ENCODE measurements around the gene BICDL2.
"Not testable (repeated sequence)": the region's sequence is repeated elsewhere in the genome, so short reads cannot be mapped to it uniquely, and the experiment has no call there.

DNA sequence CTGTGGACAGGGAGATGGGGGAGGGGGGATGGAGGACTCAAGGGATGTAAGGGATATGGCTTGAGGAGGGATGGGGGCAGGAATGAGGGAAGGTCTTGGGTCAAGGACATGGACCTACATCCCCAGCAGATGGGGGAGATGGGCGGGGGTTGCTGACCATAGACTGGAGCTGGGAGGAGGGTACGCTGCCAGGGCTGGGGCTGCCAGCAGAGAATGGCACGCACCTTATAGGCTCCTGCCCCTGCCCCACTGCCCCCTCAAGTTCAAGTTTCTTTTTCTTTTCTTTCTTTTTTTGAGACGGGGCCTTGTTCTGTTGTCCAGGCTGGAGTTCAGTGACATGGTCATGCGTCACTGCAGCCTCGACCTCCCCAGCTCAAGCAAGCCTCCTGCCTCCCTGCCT lies 39.2 kb upstream of the BICDL2 start:
- TF ChIP-seq, protein P1, sequence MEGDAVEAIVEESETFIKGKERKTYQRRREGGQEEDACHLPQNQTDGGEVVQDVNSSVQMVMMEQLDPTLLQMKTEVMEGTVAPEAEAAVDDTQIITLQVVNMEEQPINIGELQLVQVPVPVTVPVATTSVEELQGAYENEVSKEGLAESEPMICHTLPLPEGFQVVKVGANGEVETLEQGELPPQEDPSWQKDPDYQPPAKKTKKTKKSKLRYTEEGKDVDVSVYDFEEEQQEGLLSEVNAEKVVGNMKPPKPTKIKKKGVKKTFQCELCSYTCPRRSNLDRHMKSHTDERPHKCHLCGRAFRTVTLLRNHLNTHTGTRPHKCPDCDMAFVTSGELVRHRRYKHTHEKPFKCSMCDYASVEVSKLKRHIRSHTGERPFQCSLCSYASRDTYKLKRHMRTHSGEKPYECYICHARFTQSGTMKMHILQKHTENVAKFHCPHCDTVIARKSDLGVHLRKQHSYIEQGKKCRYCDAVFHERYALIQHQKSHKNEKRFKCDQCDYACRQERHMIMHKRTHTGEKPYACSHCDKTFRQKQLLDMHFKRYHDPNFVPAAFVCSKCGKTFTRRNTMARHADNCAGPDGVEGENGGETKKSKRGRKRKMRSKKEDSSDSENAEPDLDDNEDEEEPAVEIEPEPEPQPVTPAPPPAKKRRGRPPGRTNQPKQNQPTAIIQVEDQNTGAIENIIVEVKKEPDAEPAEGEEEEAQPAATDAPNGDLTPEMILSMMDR (IDR thresholded peaks at IDR 0.05), result not testable (repeated sequence)
- not testable (repeated sequence) for TF ChIP-seq ZFX (IDR thresholded peaks at IDR 0.05; ENCODE audit: borderline replicate concordance)

Data from 22Rv1 (cell line).